GM19324 (cell line): ENCODE data around the gene SUSD2.
"Not testable (repeated sequence)": the region's sequence is repeated elsewhere in the genome, so short reads cannot be mapped to it uniquely, and the experiment has no call there.

ENCODE experiments used
- ATAC-seq: cut with Tn5 transposase; IDR thresholded peaks from one replicate; pipeline ENCODE4 v1.9.1; 2021; ENCODE audit warnings: mild to moderate bottlenecking, moderate library complexity; ENCODE audit not compliant: unreplicated experiment, low FRiP score

SUSD2 gene

GRCh38 chr22:24175160-24175808 is 6.0 kb upstream of the SUSD2 start:
- ATAC-seq: no peak

- ATAC-seq: no peak
Measured at GRCh38 chr22:24176040-24176439, 5.2 kb upstream of the SUSD2 start.

- ATAC-seq: no peak
Measured at GRCh38 chr22:24176630-24177029, 4.7 kb upstream of the SUSD2 start.

- ATAC-seq: no peak
Measured at GRCh38 chr22:24177045-24177444, 4.2 kb upstream of the SUSD2 start.

DNA sequence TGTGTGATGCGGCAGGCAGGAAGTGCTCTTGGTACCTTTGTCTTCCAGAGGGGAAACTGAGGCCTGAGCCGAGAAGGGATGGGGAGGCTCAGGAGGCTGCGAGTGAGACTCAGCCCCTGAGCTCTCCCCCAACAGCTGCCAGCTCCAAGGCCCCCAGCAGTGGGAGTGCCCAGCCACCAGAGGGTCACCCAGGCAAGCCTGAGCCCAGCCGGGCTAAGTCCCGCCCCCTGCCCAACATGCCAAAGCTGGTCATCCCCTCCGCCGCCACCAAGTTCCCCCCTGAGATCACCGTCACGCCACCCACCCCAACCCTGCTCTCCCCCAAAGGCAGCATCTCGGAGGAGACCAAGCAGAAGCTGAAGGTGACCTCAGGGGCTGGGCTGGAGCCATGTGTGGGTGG is 3.8 kb upstream of the SUSD2 start:
- ATAC-seq: no peak

DNA sequence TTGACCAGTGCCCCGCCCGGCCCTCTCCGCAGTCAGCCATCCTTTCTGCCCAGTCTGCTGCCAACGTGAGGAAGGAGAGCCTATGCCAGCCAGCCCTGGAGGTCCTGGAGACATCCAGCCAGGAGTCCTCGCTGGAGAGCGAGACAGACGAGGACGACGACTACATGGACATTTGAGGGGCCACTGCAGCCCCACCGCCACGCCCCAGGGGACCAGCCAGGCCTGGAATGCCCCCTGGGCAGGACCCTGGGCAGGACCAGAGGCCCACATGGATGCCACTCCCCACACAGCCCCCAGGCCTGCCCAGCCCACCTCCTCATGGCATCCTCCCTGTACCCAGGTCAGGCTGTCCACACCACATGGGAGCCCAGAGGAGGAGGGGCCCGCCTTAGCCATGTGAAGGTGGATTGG is 3.3 kb upstream of the SUSD2 start:
- no peak for ATAC-seq

GRCh38 chr22:24178502-24179440 is 2.5 kb upstream of the SUSD2 start:
- no peak for ATAC-seq

GRCh38 chr22:24179478-24180210 is 1.6 kb upstream of the SUSD2 start:
- no peak for ATAC-seq

- ATAC-seq: no peak
Measured at GRCh38 chr22:24180316-24181087, 785 bp upstream of the SUSD2 start.

DNA sequence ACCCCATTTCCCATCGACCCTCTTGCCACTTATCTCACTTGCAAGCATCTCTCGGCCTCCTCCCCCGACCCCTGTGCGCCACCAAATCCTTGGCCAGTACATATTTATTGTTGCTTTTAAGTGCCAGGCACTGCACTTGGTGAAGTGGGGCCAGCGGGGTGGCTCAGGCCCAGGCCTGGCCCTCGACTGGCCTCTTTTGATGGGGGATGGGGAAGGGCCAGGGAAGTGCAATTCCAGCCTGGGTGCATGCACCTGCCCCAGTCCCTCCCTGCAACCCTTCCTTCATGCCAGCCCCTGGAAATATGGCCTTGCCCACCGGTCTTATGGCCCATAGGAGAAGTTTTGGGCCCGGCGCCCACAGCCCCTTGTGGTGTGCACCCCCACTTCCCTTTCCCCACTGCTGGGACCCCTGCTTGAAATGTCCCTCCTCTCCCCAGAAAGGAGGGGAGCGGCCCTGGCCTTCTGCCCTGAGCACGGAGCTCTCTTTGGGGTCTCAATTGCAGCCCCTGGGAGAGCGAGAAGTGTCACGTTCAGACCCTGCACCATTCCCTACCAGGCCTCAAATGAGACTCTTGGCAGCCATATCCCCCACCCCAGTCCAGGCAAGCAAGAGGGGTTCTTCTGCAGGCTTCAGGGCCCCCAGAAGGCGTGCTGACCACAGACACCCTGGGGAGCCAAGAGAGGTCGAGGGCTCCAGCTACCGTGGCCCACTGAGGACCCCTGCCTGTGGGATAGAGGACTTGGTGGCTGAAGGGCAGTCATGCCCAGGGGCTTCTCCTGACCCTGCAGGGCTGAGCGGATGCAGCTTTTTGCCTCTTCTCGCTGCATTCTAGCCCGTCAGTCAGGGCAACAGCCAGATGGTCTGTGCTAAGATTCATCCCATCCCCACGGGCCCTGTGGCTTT is 961 bp downstream of the SUSD2 start:
- no peak for ATAC-seq

DNA sequence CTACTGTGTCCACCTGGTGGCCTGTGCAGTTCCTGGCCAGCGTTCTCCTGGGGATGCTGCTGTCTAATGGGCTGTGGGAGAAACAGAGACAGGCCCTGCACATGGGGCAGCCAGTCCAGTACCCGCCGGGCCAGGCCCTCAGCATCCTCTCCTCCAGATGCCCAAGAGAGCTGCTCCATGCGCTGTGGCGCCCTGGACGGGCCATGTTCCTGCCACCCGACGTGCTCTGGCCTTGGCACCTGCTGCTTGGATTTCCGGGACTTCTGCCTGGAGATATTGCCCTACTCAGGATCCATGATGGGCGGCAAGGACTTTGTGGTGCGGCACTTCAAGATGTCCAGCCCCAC is 1.6 kb downstream of the SUSD2 start:
- not testable (repeated sequence) for ATAC-seq

GRCh38 chr22:24183321-24184031 is 2.2 kb downstream of the SUSD2 start:
- ATAC-seq: no peak

DNA sequence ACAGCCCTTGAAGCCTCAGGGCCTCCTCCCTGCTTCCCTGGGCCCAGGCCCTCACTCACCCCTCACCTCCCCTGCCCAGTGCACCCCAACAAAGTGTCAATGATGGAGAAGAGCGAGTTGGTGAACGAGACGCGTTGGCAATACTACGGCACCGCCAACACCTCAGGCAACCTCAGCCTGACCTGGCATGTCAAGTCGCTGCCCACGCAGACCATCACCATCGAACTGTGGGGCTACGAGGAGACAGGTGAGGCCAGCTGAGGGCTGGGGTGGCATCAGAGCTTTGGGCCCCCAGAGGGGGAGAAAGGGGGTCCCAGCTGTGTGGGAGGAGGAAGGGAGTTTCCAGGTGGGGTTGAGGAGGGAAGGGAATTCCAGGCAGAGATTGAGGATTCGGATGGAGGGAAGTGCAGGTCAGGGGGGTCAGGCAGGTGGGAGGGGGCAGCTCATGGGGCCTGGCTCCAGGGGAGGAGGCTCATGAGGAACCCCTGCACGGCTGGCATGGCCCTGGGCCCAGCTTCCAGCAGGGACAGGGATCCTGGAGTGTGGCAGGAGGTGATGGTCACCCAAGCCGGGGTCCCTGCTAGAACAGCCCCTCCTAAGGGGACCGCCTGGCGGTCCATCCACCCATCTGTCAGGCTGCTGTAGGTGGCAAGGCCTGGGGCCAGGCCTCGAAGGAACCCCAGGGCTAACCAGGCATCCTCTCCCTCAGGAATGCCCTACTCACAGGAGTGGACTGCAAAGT is 2.9 kb downstream of the SUSD2 start:
- no peak for ATAC-seq

DNA sequence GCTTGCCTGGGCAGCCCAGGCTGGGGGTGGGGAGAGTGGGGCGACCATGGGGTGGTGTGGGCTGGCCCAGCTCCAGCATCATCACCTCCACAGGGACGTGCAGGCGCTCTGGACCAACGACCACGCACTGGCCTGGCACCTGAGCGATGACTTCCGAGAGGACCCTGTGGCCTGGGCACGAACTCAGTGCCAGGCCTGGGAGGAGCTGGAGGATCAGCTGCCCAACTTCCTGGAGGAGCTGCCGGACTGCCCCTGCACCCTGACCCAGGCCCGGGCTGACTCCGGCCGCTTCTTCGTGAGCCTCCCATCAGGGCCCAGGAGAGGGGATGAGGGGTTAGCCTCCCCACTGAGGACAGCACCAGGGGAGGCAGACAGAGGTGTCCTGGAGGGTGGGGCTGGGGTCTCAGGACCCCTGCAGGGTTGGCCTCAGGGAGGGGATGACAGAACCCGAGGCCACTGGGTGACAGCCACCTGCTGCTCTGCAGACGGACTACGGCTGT is 3.8 kb downstream of the SUSD2 start:
- ATAC-seq: no peak

GRCh38 chr22:24185501-24186351 is 4.4 kb downstream of the SUSD2 start:
- no peak for ATAC-seq

DNA sequence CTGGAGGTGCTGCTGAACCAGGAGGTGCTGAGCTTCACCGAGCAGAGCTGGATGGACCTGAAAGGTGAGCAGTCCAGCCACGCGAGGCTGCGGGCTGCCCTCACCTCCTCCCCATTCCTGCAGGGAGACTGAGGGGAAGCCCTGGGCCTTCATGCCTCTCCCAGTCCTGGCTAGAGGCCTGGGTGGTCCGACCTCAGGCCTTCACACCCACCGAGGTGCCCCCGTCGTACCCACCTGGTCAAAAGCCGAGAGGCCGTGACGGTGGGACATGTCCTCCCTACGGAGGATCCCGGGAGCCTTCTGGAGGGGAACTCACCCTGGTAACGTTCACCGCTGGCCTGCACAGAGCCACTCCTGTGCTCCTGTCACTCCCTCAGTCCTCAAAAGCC is 5.1 kb downstream of the SUSD2 start:
- no peak for ATAC-seq
